Right atrium auricular region (tissue), 2 donors: ENCODE data around the gene DMD. TPM values are rescaled to one million over a fixed set of nuclear protein-coding genes. Genes with fewer than 3 reads are reported as not detected.

ENCODE experiments used
- DNase-seq: peaks from one replicate; pipeline ENCODE4 v3.0.0-alpha.2; 2019; ENCODE audit warnings: low spot score
- H3K27ac ChIP-seq, 2 donors: fragments of 200-600 bp; sonication (generic); 1 replicate in 1 of 2; 2 replicates in 1 of 2; pipeline ENCODE4 v1.5.1; 2016 to 2019
- H3K27me3 ChIP-seq, 2 donors: fragments of 200-600 bp; sonication (generic); one replicate each; pipeline versions ENCODE4 v1.5.1 to v1.6.0; 2017 to 2019
- H3K36me3 ChIP-seq: fragments of 200-600 bp; sonication (generic); one replicate; pipeline ENCODE4 v1.5.1; 2016
- H3K4me1 ChIP-seq, 2 donors: fragments of 200-600 bp; sonication (generic); one replicate each; pipeline versions ENCODE4 v1.5.1 to v1.6.0; 2017 to 2019
- H3K4me3 ChIP-seq, 2 donors: fragments of 200-600 bp; sonication (generic); 1 replicate in 1 of 2; 2 replicates in 1 of 2; pipeline ENCODE4 v1.5.1; 2017 to 2019; ENCODE audit warnings: mild to moderate bottlenecking in 1 of 2, moderate library complexity in 1 of 2
- H3K9me3 ChIP-seq, 2 donors: fragments of 200-600 bp; sonication (generic); one replicate each; pipeline ENCODE4 v1.5.1; 2019
- total RNA-seq, 2 donors: library from RNA; depleted of rRNA; stranded (reverse); fragments of >200 nt; gene quantifications; one replicate each; pipeline ENCODE4 v1.1.0, GENCODE V29; 2016
- TF ChIP-seq, protein P1 (sequence below), 2 donors: fragments of 200-600 bp; sonication (generic); IDR thresholded peaks; one replicate each; pipeline ENCODE4 v1.5.1; 2019; ENCODE audit warnings: antibody characterized with exemption in 2 of 2

Gene DMD
- total RNA-seq, 2 donors from 2014 or later: 111 to 135 TPM

- no peak overlapping the region for H3K27ac ChIP-seq
- no peaks in the 10 kb centered on the region for H3K27me3 ChIP-seq
- no peaks in the 10 kb centered on the region for H3K36me3 ChIP-seq
- no peaks in the 10 kb centered on the region for H3K9me3 ChIP-seq
- no peaks in the 10 kb centered on the region for H3K4me1 ChIP-seq
- no peak overlapping the region for H3K4me3 ChIP-seq
- TF ChIP-seq, protein P1, sequence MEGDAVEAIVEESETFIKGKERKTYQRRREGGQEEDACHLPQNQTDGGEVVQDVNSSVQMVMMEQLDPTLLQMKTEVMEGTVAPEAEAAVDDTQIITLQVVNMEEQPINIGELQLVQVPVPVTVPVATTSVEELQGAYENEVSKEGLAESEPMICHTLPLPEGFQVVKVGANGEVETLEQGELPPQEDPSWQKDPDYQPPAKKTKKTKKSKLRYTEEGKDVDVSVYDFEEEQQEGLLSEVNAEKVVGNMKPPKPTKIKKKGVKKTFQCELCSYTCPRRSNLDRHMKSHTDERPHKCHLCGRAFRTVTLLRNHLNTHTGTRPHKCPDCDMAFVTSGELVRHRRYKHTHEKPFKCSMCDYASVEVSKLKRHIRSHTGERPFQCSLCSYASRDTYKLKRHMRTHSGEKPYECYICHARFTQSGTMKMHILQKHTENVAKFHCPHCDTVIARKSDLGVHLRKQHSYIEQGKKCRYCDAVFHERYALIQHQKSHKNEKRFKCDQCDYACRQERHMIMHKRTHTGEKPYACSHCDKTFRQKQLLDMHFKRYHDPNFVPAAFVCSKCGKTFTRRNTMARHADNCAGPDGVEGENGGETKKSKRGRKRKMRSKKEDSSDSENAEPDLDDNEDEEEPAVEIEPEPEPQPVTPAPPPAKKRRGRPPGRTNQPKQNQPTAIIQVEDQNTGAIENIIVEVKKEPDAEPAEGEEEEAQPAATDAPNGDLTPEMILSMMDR (IDR thresholded peaks at IDR 0.05): no peak
- DNase-seq: no peak
These were observed 1184.6 kb downstream of the DMD start for GRCh38 chrX:32026772-32027171.

DNA sequence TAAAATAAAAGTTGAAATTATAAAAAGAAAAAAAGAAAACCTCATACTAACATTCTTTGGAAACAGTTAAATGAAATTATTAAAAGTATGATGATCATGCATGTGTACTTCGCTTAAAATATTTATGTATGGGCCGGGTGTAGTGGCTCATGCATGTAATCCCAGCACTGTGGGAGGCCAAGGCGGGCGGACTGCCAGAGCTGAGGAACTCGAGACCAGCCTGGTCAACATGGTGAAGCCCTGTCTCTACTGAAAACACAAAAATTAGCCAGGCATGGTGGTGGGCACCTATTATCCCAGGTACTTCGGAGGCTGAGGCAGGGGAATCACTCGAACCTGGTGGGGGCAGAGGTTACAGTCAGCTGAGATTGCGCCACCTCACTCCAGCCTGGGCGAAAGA lies 1187.3 kb downstream of the DMD start:
- H3K4me3 ChIP-seq: no peak overlapping the region
- TF ChIP-seq, protein P1 (IDR thresholded peaks at IDR 0.05): no peak
- DNase-seq: no peak
- H3K9me3 ChIP-seq: no peaks in the 10 kb centered on the region
- no peaks in the 10 kb centered on the region for H3K27me3 ChIP-seq
- no peak overlapping the region for H3K27ac ChIP-seq
- H3K4me1 ChIP-seq: no peaks in the 10 kb centered on the region
- no peaks in the 10 kb centered on the region for H3K36me3 ChIP-seq

DNA sequence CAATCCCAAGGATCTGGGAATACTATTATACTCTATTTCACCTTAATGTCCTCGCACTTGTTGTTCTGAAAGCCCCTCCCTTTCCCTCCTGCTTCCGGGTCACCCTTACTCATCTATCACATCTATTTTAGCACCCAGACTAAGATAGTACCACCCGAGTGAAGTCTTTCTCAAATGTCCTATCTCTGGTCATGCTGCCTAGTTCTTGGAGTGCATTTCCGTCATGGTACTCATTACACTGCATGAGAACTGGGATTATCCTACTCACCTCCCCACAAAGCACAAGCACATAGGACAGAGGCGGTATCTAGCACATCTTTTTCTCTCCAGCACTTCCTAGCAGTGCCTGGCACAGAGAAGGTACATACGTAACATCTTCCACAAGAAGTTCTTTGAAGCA lies 1195.2 kb downstream of the DMD start:
- H3K4me3 ChIP-seq: no peak overlapping the region
- H3K27me3 ChIP-seq: no peaks in the 10 kb centered on the region
- H3K36me3 ChIP-seq: no peaks in the 10 kb centered on the region
- H3K9me3 ChIP-seq: no peaks in the 10 kb centered on the region
- H3K27ac ChIP-seq: no peak overlapping the region
- TF ChIP-seq, protein P1 (IDR thresholded peaks at IDR 0.05): no peak
- no peaks in the 10 kb centered on the region for H3K4me1 ChIP-seq
- no peak for DNase-seq

GRCh38 chrX:32010948-32011347 lies 1200.4 kb downstream of the DMD start:
- DNase-seq: no peak
- Histone ChIP-seq H3K36me3 (no peaks in the 10 kb centered on the region), H3K9me3 (no peaks in the 10 kb centered on the region), H3K27me3 (no peaks in the 10 kb centered on the region), H3K4me3 (no peak overlapping the region), H3K27ac (no peak overlapping the region), H3K4me1 (no peaks in the 10 kb centered on the region)
- TF ChIP-seq, protein P1 (IDR thresholded peaks at IDR 0.05): no peak

DNA sequence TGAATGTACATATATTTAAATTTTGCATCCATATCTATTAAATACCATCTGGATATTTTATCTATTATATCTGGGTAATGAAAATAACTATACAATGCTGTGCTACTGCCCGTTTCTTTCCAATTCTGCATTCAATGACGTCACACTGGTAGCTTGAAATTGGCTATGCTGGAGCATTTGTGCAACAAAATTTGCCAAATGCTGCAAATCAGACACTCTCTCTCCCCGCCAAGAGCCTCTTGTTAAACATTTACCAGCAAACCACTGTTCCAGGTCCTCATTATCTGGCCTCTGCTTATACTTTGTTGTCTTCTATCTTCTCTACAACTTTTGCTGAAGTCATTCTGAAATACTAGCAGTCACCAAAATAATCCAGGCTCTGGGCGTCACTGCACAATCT lies 1201.1 kb downstream of the DMD start:
- no peak overlapping the region for H3K4me3 ChIP-seq
- H3K27ac ChIP-seq: no peak overlapping the region
- H3K4me1 ChIP-seq: no peaks in the 10 kb centered on the region
- no peak for DNase-seq
- TF ChIP-seq, protein P1 (IDR thresholded peaks at IDR 0.05): no peak
- no peaks in the 10 kb centered on the region for H3K36me3 ChIP-seq
- H3K27me3 ChIP-seq: no peaks in the 10 kb centered on the region
- H3K9me3 ChIP-seq: no peaks in the 10 kb centered on the region

DNA sequence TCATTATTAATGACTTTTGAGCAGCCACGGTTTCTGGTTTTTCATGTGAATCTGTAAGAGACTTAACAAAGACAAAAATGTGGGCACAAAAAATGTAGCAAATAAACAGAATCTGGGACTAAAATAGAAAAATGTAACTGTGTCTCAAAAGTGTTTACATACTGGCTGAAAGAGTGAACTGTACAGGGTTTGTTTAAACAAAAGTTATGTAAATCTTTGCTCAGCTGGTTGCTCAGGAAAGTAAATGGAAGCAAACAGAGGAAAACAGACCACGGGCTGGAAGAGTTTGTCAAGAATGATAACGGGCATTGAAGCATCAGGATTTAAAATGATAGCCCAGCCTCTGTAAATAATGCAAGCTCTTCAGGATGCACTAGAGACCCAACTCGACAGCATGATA lies 1217.7 kb downstream of the DMD start:
- H3K4me3 ChIP-seq: no peak overlapping the region
- TF ChIP-seq, protein P1 (IDR thresholded peaks at IDR 0.05): no peak
- H3K36me3 ChIP-seq: no peaks in the 10 kb centered on the region
- no peak for DNase-seq
- H3K27ac ChIP-seq: no peak overlapping the region
- H3K27me3 ChIP-seq: no peaks in the 10 kb centered on the region
- H3K9me3 ChIP-seq: no peaks in the 10 kb centered on the region
- H3K4me1 ChIP-seq: no peaks in the 10 kb centered on the region
